Immature natural killer cell (primary cell): ENCODE results near the gene KIRREL2. TPM values are rescaled to one million over a fixed set of nuclear protein-coding genes. Genes with fewer than 3 reads are reported as not detected.
A peak's percentile ranks its signal among the peaks of the same experiment; 100 is the strongest.
"Not testable (repeated sequence)": the region's sequence is repeated elsewhere in the genome, so short reads cannot be mapped to it uniquely, and the experiment has no call there.

Source experiments
- DNase-seq, 3 donors: peaks; one replicate each; pipeline ENCODE4 v3.0.0; 2022; ENCODE audit warnings: mixed read lengths in 1 of 3
- H3K27ac Mint-ChIP-seq, 6 donors: one replicate each; pipeline ENCODE4 v1.8.0; 2020; ENCODE audit warnings: mixed read lengths in 6 of 6, mild to moderate bottlenecking in 5 of 6, inconsistent platforms in 4 of 6, moderate library complexity in 3 of 6
- H3K27me3 Mint-ChIP-seq, 3 donors: one replicate each; pipeline ENCODE4 v1.8.0; 2020 to 2021; ENCODE audit warnings: low read depth in 3 of 3, mild to moderate bottlenecking in 3 of 3, mixed read lengths in 3 of 3, moderate library complexity in 3 of 3, inconsistent platforms in 1 of 3
- H3K36me3 Mint-ChIP-seq, 3 donors: one replicate each; pipeline ENCODE4 v1.8.0; 2020; ENCODE audit warnings: mixed read lengths in 3 of 3, inconsistent platforms in 2 of 3, mild to moderate bottlenecking in 2 of 3
- H3K4me1 Mint-ChIP-seq, 2 donors: one replicate each; pipeline ENCODE4 v1.8.0; 2020; ENCODE audit warnings: inconsistent platforms in 2 of 2, mild to moderate bottlenecking in 2 of 2, mixed read lengths in 2 of 2, moderate library complexity in 1 of 2
- H3K4me3 Mint-ChIP-seq, 5 donors: one replicate each; pipeline ENCODE4 v1.8.0; 2020; ENCODE audit warnings: mild to moderate bottlenecking in 5 of 5, mixed read lengths in 5 of 5, inconsistent platforms in 3 of 5, moderate library complexity in 3 of 5
- H3K9me3 Mint-ChIP-seq, 6 donors: one replicate each; pipeline ENCODE4 v1.8.0; 2020; ENCODE audit warnings: mild to moderate bottlenecking in 6 of 6, mixed read lengths in 6 of 6, inconsistent platforms in 4 of 6, moderate library complexity in 3 of 6
- polyA plus RNA-seq, 3 donors: library from polyadenylated mRNA; unstranded; fragments of 300-500 nt; fragmentation: Illumina TruSeq; gene quantifications; one replicate each; pipeline ENCODE4 v1.2.3, GENCODE V29; 2021

The KIRREL2 gene
- polyA plus RNA-seq, 3 donors from 2014 or later: 0.19 TPM; not detected in 2

DNA sequence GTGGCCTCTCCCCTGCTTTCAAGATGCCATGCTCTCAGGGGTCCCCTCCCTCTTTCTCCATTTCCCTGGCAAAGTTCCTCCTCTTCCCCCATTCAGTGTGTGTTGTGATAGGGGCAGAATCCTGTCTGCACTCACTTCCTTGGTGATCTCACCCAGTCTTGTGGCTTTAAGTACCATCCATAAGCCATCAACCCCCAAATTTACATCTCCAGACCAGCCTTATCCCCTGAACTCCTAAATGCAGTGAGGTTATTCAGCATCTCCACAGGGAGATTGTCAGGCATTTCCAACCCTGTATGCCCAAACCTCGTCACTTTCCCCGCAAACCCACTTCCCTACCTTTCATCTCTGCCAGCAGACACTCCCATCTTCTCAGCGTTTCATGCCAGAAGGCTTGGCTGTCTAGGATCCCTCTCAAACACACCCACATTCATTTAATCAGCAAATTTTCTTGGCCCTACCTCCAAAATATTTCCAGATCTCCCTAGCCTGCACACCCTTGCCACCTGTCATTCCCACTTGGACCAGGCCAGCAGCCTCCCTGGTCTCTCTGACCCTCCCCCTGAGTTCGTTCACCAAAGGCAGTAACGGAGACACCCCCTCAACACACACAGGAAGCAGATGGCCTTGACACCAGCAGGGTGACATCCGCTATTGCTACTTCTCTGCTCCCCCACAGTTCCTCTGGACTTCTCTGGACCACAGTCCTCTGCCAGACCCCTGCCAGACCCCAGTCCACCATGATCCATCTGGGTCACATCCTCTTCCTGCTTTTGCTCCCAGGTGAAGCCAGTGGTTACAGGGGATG, 45.3 kb downstream of the KIRREL2 start, which contains the start of gene HCST:
Gene HCST (plus strand): TSS at position 676 of the 808 bp plus-strand sequence. CDS start 65 bp downstream, at position 741.
- Mint-ChIP-seq H3K4me3 (peak within 1 kb of the TSS; percentile 89 to 99 (median 96)), H3K36me3 (peaks cover 12 to 23% (median 12%) of the 10 kb centered on the region in 3 donors), H3K27me3 (peaks cover 15 to 38% (median 23%) of the 10 kb centered on the region in 3 donors), H3K27ac (peak within 1 kb of the TSS; percentile 97 to 99 (median 98)), H3K4me1 (peaks cover 69 to 72% of the 10 kb centered on the region in 2 donors), H3K9me3 (no peaks in the 10 kb centered on the region)
- peak; percentile 68 to 76 (median 76) for DNase-seq

DNA sequence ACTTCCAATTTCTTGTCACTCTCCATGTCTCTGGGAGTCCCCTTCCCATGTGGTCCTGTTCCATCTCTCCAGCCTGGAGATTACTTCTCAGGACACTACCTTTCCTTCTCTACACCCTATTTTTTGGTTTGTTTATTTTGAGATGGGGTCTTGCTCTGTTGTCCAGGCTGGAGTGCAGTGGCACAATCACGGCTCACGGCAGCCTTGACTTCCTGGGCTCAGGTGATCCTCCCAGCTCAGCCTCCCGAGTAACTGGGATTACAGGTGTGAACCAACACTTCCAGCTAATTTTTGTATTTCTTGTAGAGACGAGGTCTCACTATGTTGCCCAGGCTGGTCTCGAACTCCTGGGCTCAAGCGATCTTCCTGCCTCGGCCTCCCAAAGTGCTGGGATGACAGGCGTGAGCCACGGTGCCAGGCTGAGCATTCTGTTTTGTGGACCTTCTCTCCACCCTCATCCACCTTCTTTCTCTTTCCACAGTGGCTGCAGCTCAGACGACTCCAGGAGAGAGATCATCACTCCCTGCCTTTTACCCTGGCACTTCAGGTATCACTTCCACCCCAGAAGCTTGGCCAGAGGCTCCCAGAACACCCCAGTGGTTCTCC, 46.3 kb downstream of the KIRREL2 start:
- Mint-ChIP-seq H3K4me1 (peaks cover 72 to 76% of the 10 kb centered on the region in 2 donors), H3K9me3 (no peaks in the 10 kb centered on the region), H3K36me3 (peaks cover 13 to 29% (median 17%) of the 10 kb centered on the region in 3 donors), H3K27ac (peak overlapping the region; percentile 97 to 99 (median 98)), H3K27me3 (peaks cover 16 to 38% (median 26%) of the 10 kb centered on the region in 3 donors), H3K4me3 (peak overlapping the region; percentile 89 to 99 (median 96))
- no peak for DNase-seq

DNA sequence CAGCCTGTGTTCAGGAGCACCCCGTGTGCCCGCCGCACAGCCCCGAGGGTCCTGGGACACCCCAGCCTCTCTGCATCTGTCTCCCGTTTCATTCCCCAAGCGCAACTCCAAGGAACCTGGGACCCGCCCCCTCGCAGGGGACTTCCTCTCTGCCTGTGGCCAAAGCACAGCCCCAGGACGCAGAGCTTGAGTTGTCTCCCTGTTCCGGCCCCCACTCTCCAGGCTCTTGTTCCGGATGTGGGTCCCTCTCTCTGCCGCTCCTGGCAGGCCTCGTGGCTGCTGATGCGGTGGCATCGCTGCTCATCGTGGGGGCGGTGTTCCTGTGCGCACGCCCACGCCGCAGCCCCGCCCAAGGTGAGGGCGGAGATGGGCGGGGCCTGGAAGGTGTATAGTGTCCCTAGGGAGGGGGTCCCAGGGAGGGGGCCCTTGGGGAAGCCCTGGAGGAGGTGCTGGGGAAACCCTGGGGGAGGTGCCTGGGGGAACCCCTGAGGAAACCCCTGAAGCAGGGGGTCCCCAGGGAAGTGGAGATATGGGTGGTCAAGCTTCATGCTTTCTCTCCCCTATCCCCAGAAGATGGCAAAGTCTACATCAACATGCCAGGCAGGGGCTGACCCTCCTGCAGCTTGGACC, 47.0 kb downstream of the KIRREL2 start:
- peaks cover 72 to 79% of the 10 kb centered on the region in 2 donors for H3K4me1 Mint-ChIP-seq
- peak overlapping the region; percentile 97 to 99 (median 98) for H3K27ac Mint-ChIP-seq
- peaks cover 19 to 36% (median 25%) of the 10 kb centered on the region in 3 donors for H3K27me3 Mint-ChIP-seq
- DNase-seq: peak; percentile 91 to 93 (median 92)
- peaks cover 13 to 29% (median 17%) of the 10 kb centered on the region in 3 donors for H3K36me3 Mint-ChIP-seq
- no peaks in the 10 kb centered on the region for H3K9me3 Mint-ChIP-seq
- peak overlapping the region; percentile 89 to 99 (median 96) for H3K4me3 Mint-ChIP-seq

DNA sequence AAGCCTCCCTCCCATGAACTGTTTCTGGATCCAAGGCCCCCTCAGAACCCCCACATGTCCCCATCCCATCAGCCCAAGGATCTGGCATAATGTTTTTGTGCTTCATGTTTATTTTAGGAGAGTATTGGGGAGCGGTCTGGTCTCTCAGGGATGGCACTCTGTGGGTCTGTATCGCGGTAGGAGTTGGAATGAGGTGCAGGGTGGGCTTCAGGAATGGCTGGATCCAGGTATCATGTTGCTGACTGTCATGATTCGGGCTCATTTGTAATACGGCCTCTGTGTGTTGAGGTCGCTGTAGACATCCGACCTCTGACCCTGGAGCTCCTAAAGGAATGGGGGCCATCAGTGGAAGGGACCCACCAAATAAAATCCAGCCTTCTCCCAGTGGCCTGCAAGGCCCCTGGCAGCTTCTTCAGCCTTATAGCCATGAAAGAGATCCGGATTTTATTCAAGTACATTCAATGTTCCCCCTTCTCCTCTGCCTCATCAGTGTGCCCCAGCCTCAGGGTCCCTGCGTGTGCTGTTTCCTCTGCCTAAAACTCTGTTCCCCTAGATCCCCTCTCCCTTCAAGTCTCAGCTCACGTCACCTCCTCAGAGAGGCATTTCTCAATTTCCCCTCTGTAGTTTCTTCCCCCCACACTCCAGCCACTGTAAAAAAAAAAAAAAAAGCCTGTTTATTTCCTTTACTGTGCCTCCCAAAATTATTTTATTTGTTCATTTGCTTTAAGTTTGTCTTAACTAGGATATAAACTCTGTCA, 47.8 kb downstream of the KIRREL2 start:
- Mint-ChIP-seq H3K27ac (peak overlapping the region; percentile 97 to 99 (median 98)), H3K4me1 (peaks cover 75 to 83% of the 10 kb centered on the region in 2 donors), H3K36me3 (peaks cover 13 to 29% (median 17%) of the 10 kb centered on the region in 3 donors), H3K9me3 (no peaks in the 10 kb centered on the region), H3K4me3 (peak overlapping the region; percentile 69 to 98 (median 95)), H3K27me3 (peaks cover 14 to 36% (median 18%) of the 10 kb centered on the region in 3 donors)
- DNase-seq: no peak

DNA sequence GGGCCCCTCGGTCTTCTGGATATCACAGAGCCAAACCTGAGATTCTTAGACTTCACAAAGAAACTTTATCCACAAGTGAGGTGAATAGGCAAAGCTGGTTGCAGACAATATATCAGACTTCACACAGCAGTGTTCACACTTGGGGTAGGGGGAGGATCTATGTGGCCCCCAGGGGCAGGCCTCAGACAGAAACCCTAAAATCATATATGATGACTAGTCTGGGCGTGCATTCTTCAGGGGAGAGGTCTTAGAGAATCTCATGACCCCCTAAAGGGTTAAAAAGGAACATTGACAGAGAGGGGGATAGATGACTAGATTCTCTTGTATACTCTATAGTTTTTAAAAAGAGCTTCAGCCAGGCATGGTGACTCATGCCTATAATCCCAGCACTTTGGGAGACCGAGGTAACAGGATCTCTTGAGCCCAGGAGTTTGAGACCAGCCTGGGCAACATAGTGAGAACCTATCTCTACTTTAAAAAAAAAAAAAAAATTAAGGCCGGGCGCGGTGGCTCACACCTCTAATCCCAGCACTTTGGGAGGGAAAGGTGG, 48.5 kb downstream of the KIRREL2 start:
- H3K4me1 Mint-ChIP-seq: peaks cover 81 to 87% of the 10 kb centered on the region in 2 donors
- H3K27ac Mint-ChIP-seq: peak overlapping the region; percentile 97 to 99 (median 98)
- H3K27me3 Mint-ChIP-seq: peaks cover 12 to 30% (median 16%) of the 10 kb centered on the region in 3 donors
- H3K9me3 Mint-ChIP-seq: no peaks in the 10 kb centered on the region
- H3K36me3 Mint-ChIP-seq: peaks cover 13 to 29% (median 17%) of the 10 kb centered on the region in 3 donors
- peak overlapping the region; percentile 69 to 98 (median 95) for H3K4me3 Mint-ChIP-seq
- DNase-seq: peak in 1 of 3 donors; percentile 13

DNA sequence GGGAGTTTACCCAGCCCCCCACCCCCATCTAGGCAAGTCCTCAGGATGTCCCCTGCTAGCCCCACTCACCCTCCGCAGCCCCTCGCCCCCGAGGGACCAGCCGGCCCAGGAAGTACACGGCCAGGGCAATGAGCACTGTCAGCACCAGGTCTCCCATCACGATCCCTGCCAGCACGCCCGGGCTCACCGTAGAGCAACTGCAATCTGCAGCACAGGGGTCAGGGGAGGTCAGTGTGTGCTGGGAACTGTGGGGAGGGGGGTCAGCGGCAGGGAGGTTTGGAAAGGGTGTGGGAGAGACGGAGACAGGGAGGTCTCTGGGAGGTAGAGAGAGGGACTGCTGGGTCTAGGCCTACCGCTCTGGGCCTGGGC, 50.6 kb downstream of the KIRREL2 start:
- Mint-ChIP-seq H3K27me3 (peaks cover 9 to 22% (median 11%) of the 10 kb centered on the region in 3 donors), H3K4me3 (peak overlapping the region; percentile 95 to 99 (median 98)), H3K4me1 (peaks cover 67 to 68% of the 10 kb centered on the region in 2 donors), H3K36me3 (peaks cover 13 to 29% (median 17%) of the 10 kb centered on the region in 3 donors), H3K9me3 (no peaks in the 10 kb centered on the region), H3K27ac (peak overlapping the region; percentile 94 to 100 (median 98))
- DNase-seq: peak in 1 of 3 donors; percentile 19

DNA sequence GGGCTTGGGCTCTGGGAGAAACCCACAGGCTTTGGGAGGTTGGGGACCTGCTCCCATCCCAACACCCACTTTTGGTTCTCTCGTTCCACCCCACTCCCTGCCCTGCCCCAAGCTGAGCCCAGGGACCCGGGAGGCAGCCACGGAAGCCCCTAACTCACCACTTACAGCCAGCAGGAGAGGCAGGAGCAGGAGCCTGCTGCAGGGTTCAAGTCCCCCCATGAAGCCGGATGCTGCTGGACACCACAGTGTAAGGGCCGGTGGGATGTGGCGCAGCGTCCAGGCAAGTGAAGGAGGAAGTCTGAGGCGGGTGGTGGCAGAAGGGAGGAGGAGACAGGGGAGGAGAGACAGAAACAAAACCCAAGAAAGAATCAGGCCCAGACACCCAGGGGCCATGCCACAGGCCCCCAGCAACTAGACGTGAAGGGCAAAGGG, 51.3 kb downstream of the KIRREL2 start, which contains the start of gene TYROBP:
Gene TYROBP (minus strand): TSS at position 286 of the 432 bp plus-strand sequence. CDS start 67 bp downstream, at position 219.
- DNase-seq: peak; percentile 47 to 52 (median 51)
- H3K27me3 Mint-ChIP-seq: peaks cover 9 to 19% (median 10%) of the 10 kb centered on the region in 3 donors
- H3K4me1 Mint-ChIP-seq: peaks cover 63 to 64% of the 10 kb centered on the region in 2 donors
- peak within 1 kb of the TSS; percentile 94 to 100 (median 98) for H3K27ac Mint-ChIP-seq
- peaks cover 13 to 29% (median 17%) of the 10 kb centered on the region in 3 donors for H3K36me3 Mint-ChIP-seq
- H3K4me3 Mint-ChIP-seq: peak within 1 kb of the TSS; percentile 95 to 99 (median 98)
- H3K9me3 Mint-ChIP-seq: no peaks in the 10 kb centered on the region

DNA sequence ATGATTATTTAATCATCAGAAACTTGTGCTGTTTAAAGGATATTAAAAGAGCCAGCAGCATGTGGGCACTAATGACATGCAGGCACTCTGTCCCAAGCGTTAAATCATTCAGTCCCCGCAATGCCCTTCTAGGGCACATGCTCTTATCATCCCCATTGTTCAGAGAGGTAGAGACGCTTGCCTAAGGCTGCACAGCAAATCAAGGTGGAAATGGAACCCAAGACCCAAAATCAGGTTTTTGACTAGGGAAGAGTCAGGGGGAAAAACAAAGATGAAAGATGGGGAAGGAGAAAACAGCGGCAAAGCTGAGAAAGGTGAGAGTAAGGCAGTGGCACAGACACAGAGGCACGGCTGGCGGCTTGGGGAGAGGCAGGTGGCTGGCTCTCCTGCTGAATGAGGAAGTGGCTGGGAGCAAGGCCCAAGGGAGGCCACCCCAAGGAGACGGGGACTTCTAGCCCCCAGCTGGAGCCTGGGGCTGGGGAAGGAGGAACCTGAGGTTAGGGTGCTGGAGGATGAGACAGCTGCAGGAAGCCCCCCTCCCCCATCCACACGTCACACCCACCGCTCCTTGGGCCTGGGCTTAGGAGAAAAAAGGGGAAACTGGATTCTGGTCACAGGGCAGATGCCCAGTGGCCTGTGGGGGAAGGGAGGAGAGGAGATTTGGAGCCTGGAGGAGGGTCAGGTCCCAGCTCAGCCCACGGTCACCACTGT, 52.4 kb downstream of the KIRREL2 start:
- Mint-ChIP-seq H3K36me3 (peaks cover 9 to 23% (median 17%) of the 10 kb centered on the region in 3 donors), H3K27ac (peak overlapping the region; percentile 94 to 100 (median 98)), H3K4me3 (peak overlapping the region; percentile 95 to 99 (median 98)), H3K9me3 (no peaks in the 10 kb centered on the region), H3K27me3 (peaks cover 3 to 14% (median 5%) of the 10 kb centered on the region in 3 donors), H3K4me1 (peaks cover 52 to 53% of the 10 kb centered on the region in 2 donors)
- peak; percentile 30 to 45 (median 43) for DNase-seq

DNA sequence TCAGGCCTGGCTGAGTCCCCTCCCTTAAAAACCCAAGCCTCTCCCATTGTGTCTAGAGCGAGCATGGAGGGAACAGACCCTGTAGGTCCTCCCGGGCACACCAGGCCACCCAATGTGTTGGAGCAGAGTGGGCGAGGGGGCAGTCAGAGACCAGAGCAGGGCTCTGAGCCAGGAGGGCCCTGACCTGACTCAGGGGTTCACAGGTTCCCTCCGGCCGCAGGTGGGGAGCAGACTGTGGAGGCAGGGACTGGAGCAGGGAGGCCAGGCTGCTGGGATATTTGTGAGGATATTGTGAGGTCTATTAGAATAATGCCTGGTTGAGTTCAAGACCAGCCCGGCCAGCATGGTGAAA, 52.9 kb downstream of the KIRREL2 start:
- Mint-ChIP-seq H3K27me3 (peaks cover 3 to 12% (median 5%) of the 10 kb centered on the region in 3 donors), H3K27ac (peak overlapping the region; percentile 94 to 100 (median 98)), H3K4me1 (peaks cover 47 to 48% of the 10 kb centered on the region in 2 donors), H3K4me3 (peak overlapping the region; percentile 95 to 99 (median 98)), H3K9me3 (no peaks in the 10 kb centered on the region), H3K36me3 (peaks cover 9 to 17% (median 14%) of the 10 kb centered on the region in 3 donors)
- no peak for DNase-seq

DNA sequence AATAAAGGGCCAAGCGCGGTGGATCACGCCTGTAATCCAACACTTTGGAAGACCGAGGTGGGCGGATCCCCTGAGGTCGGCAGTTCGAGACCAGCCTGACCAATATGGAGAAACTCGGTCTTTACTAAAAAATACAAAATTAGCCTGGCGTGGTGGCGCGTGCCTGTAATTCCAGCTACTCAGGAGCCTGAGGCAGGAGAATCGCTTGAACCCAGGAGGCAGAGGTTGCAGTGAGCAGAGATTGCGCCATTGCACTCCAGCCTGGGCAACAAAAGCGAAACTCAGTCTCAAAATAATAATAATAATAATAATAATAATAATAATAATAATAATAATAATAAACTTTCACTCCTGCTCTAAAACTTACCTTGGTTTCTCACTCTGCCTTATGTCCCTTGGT, 53.6 kb downstream of the KIRREL2 start:
- not testable (repeated sequence) for DNase-seq, H3K4me3 Mint-ChIP-seq, H3K9me3 Mint-ChIP-seq, H3K27me3 Mint-ChIP-seq
- Mint-ChIP-seq H3K36me3 (peaks cover 3 to 10% (median 7%) of the 10 kb centered on the region in 3 donors), H3K4me1 (peaks cover 40 to 41% of the 10 kb centered on the region in 2 donors), H3K27ac (peak overlapping the region; percentile 46 to 99 (median 94))

DNA sequence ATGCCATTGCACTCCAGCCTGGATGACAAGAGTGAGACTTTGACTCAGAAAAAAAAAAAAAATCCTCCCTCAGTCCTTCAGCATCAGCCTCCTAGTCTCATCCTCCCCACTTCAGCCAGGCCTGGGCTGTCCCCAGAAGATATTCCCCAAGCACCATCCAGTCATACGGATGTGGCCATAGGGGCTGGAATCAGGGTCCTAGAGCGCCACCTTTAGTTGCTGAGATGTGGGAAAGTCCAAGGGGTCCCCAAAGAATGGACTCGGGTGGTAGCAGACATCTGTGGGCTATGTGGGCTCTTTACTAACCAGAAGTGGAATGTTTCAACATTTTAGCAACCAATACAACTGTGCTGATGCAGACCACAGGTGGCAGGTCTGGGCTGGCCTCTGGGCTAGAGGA, 54.5 kb downstream of the KIRREL2 start:
- DNase-seq: no peak
- Mint-ChIP-seq H3K27me3 (peaks cover 3 to 8% (median 5%) of the 10 kb centered on the region in 3 donors), H3K9me3 (no peaks in the 10 kb centered on the region), H3K4me1 (peaks cover 36 to 40% of the 10 kb centered on the region in 2 donors), H3K4me3 (no peak overlapping the region), H3K36me3 (peaks cover 3 to 10% (median 7%) of the 10 kb centered on the region in 3 donors), H3K27ac (peak overlapping the region in 5 of 6 donors; percentile 10 to 70 (median 50))

DNA sequence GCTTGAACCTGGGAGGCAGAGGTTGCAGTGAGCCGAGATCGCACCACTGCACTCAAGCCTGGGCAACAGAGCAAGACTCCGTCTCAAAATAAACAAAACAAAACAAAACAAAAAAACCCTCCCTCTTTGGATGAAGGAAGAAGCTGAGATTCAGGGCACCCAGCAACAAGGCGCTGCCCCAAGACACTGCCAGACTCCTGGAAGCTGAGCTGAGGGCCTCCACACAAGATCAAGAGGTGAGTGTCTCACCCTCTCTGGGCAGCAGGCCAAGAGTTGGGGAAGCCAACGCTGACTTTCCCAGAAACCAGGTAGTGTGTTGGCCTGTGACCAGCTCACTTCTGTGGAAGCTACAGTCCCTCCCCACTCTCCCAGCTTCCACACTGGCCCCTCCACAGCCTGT, 55.1 kb downstream of the KIRREL2 start:
- peaks cover 3 to 9% (median 7%) of the 10 kb centered on the region in 3 donors for H3K36me3 Mint-ChIP-seq

More for the DNA sequence above, 55.1 kb downstream of the KIRREL2 start:
- Mint-ChIP-seq H3K27me3 (peaks cover 3 to 6% (median 5%) of the 10 kb centered on the region in 3 donors), H3K4me1 (peaks cover 30 to 34% of the 10 kb centered on the region in 2 donors), H3K27ac (peak overlapping the region in 4 of 6 donors; percentile 39 to 70 (median 64)), H3K9me3 (no peaks in the 10 kb centered on the region), H3K4me3 (no peak overlapping the region)
- DNase-seq: no peak
